ENCODE results near the gene SVOPL. TPM values are rescaled to one million over a fixed set of nuclear protein-coding genes. Genes with fewer than 3 reads are reported as not detected.

SVOPL gene
- polyA plus RNA-seq, 3 donors, result not detected

DNA sequence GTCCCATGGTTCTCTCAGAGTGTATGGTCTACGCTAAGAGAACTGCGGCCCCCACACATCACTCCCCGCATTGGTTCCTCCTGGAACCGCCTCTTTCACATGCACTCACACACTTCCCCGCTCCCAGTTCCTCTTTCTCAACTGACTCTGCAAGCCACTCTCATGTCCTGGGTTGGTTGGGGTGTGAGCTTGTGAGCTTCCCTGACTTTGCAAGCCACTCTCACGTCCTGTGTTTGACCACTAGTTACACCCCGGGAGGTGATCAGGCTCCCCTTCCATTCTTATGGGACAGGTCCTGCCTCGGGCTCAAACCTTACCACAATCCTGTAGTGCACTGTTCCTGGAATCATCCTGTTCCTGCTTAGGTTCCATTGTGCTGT lies 136.1 kb downstream of the SVOPL start:
- peak overlapping the region; percentile 60 for H2AFZ ChIP-seq (ENCODE audit: insufficient read depth, low read depth, low read length, poor library complexity, severe bottlenecking)
- H3K27ac ChIP-seq (ENCODE audit: low read depth in 1 of 2, low read length in 2 of 2), result peak overlapping the region; percentile 65 to 92
- peak overlapping the region; percentile 75 for H3K4me2 ChIP-seq (replicated peaks; ENCODE audit: extremely low read depth, low read length, poor library complexity, severe bottlenecking)
- H3K27me3 ChIP-seq (ENCODE audit: control insufficient read depth in 2 of 2, insufficient read depth in 2 of 2, low read length in 2 of 2), result no peaks in the 10 kb centered on the region
- intact Hi-C loops (cut with micrococcal nuclease), result no loop called here
- WGBS (ENCODE audit: insufficient coverage), result no CpG with 5 or more reads among the region's 8 CpGs
- DNase-seq, result peak; percentile 19 to 80 (median 36)
- H4K20me1 ChIP-seq (ENCODE audit: insufficient read depth, low read length), result no peaks in the 10 kb centered on the region
- H3K36me3 Mint-ChIP-seq, result peaks cover 78 to 91% of the 10 kb centered on the region in 2 donors
- peak overlapping the region; percentile 64 for H3K9ac ChIP-seq (ENCODE audit: insufficient read depth, low read length, poor library complexity, severe bottlenecking)
- H3K4me3 ChIP-seq (replicated peaks in 1 of 3; ENCODE audit: low read depth in 2 of 3, low read length in 3 of 3), result peak overlapping the region in 2 of 3 experiments; percentile 75 to 79
- peaks cover 5 to 48% of the 10 kb centered on the region in 2 donors for H3K4me1 ChIP-seq (ENCODE audit: control insufficient read depth in 1 of 2, insufficient read depth in 2 of 2, low read length in 2 of 2)
- peaks cover 4% of the 10 kb centered on the region for H3K79me2 ChIP-seq (ENCODE audit: insufficient read depth, low read length)
- TF ChIP-seq, protein P1, sequence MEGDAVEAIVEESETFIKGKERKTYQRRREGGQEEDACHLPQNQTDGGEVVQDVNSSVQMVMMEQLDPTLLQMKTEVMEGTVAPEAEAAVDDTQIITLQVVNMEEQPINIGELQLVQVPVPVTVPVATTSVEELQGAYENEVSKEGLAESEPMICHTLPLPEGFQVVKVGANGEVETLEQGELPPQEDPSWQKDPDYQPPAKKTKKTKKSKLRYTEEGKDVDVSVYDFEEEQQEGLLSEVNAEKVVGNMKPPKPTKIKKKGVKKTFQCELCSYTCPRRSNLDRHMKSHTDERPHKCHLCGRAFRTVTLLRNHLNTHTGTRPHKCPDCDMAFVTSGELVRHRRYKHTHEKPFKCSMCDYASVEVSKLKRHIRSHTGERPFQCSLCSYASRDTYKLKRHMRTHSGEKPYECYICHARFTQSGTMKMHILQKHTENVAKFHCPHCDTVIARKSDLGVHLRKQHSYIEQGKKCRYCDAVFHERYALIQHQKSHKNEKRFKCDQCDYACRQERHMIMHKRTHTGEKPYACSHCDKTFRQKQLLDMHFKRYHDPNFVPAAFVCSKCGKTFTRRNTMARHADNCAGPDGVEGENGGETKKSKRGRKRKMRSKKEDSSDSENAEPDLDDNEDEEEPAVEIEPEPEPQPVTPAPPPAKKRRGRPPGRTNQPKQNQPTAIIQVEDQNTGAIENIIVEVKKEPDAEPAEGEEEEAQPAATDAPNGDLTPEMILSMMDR (IDR thresholded peaks at IDR 0.05), result no peak
- H3K9me3 ChIP-seq (replicated peaks in 1 of 2; ENCODE audit: control insufficient read depth in 1 of 2, insufficient read depth in 1 of 2, low read length in 2 of 2), result peaks cover 58 to 61% of the 10 kb centered on the region in 2 donors
- peak overlapping the region; percentile 78 to 91 (median 87) for H3K27ac Mint-ChIP-seq
- H3K4me1 Mint-ChIP-seq, result peaks cover 10% of the 10 kb centered on the region
- peaks cover 75 to 79% of the 10 kb centered on the region in 2 donors for H3K36me3 ChIP-seq (replicated peaks in 1 of 2; ENCODE audit: control insufficient read depth in 1 of 2, insufficient read depth in 2 of 2, low read length in 2 of 2)
- peaks cover 43 to 63% (median 60%) of the 10 kb centered on the region in 7 donors for H3K9me3 Mint-ChIP-seq
- H3K27me3 Mint-ChIP-seq (ENCODE audit: low read depth in 3 of 3), result peaks cover 0 to 3% (median 0%) of the 10 kb centered on the region in 3 donors
- peak overlapping the region; percentile 30 to 45 for H3K4me3 Mint-ChIP-seq

DNA sequence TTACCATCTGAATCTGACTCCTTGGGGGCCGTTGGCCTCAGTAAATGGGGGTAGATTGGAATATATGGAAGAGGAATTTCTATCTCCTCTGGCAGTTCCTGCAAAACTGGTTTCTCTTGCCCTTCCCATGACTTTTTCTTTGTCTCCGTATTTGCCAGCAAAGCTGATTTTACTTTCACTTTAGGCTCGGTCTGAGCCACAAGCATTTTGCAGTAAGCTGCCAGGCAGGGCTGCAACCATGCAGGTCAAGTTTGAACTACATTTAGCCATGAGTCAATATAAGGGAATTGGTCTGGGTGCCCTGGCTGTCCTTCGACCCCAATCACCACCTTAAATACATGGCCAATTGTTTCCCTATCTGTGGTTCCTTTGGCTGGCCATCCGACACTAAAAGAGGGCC lies 136.8 kb downstream of the SVOPL start:
- H3K36me3 Mint-ChIP-seq, result peaks cover 79 to 91% of the 10 kb centered on the region in 2 donors
- H3K4me1 Mint-ChIP-seq, result peaks cover 10% of the 10 kb centered on the region
- H2AFZ ChIP-seq (ENCODE audit: insufficient read depth, low read depth, low read length, poor library complexity, severe bottlenecking), result peak overlapping the region; percentile 60
- H3K27me3 Mint-ChIP-seq (ENCODE audit: low read depth in 3 of 3), result peaks cover 0 to 3% (median 0%) of the 10 kb centered on the region in 3 donors
- H3K79me2 ChIP-seq (ENCODE audit: insufficient read depth, low read length), result peaks cover 6% of the 10 kb centered on the region
- WGBS (ENCODE audit: insufficient coverage), result 97% methylated on average over 4 of the region's 5 CpGs
- peaks cover 75 to 79% of the 10 kb centered on the region in 2 donors for H3K36me3 ChIP-seq (replicated peaks in 1 of 2; ENCODE audit: control insufficient read depth in 1 of 2, insufficient read depth in 2 of 2, low read length in 2 of 2)
- peak overlapping the region; percentile 64 for H3K9ac ChIP-seq (ENCODE audit: insufficient read depth, low read length, poor library complexity, severe bottlenecking)
- TF ChIP-seq, protein P1 (IDR thresholded peaks at IDR 0.05), result no peak
- intact Hi-C loops (cut with micrococcal nuclease), result no loop called here
- H3K4me3 Mint-ChIP-seq, result peak overlapping the region in 1 of 2 donors; percentile 45
- H3K27me3 ChIP-seq (ENCODE audit: control insufficient read depth in 2 of 2, insufficient read depth in 2 of 2, low read length in 2 of 2), result no peaks in the 10 kb centered on the region
- H3K4me2 ChIP-seq (replicated peaks; ENCODE audit: extremely low read depth, low read length, poor library complexity, severe bottlenecking), result peak overlapping the region; percentile 75
- peak overlapping the region; percentile 6 to 92 for H3K27ac ChIP-seq (ENCODE audit: low read depth in 1 of 2, low read length in 2 of 2)
- DNase-seq, result peak in 1 of 3 donors; percentile 7
- H3K9me3 ChIP-seq (replicated peaks in 1 of 2; ENCODE audit: control insufficient read depth in 1 of 2, insufficient read depth in 1 of 2, low read length in 2 of 2), result peaks cover 65 to 68% of the 10 kb centered on the region in 2 donors
- H3K9me3 Mint-ChIP-seq, result peaks cover 47 to 70% (median 67%) of the 10 kb centered on the region in 7 donors
- H3K4me3 ChIP-seq (replicated peaks in 1 of 3; ENCODE audit: low read depth in 2 of 3, low read length in 3 of 3), result peak overlapping the region in 2 of 3 experiments; percentile 75 to 79
- peaks cover 5 to 48% of the 10 kb centered on the region in 2 donors for H3K4me1 ChIP-seq (ENCODE audit: control insufficient read depth in 1 of 2, insufficient read depth in 2 of 2, low read length in 2 of 2)
- peak overlapping the region; percentile 78 to 91 (median 87) for H3K27ac Mint-ChIP-seq
- no peaks in the 10 kb centered on the region for H4K20me1 ChIP-seq (ENCODE audit: insufficient read depth, low read length)

Measured in CD14-positive monocyte (primary cell).